PFSK-1 (cell line): ENCODE measurements around the gene SEPSECS.

ENCODE experiments used
- POLR2AphosphoS5 ChIP-seq: IDR thresholded peaks from 2 replicates; pipeline ENCODE4 v1.6.1; 2012; ENCODE audit warnings: low read depth, mild to moderate bottlenecking, control low read depth, low read length, moderate library complexity
- TF ChIP-seq, protein P1 (sequence below), 2 experiments: IDR thresholded peaks; 2 replicates each; pipeline versions ENCODE4 v1.6.1 to v1.8.0; 2011 to 2012; ENCODE audit warnings: low read depth in 2 of 2, low read length in 2 of 2, control low read depth in 1 of 2, inconsistent platforms in 1 of 2, mild to moderate bottlenecking in 1 of 2, moderate library complexity in 1 of 2; ENCODE audit not compliant: insufficient read depth in 1 of 2

DNA sequence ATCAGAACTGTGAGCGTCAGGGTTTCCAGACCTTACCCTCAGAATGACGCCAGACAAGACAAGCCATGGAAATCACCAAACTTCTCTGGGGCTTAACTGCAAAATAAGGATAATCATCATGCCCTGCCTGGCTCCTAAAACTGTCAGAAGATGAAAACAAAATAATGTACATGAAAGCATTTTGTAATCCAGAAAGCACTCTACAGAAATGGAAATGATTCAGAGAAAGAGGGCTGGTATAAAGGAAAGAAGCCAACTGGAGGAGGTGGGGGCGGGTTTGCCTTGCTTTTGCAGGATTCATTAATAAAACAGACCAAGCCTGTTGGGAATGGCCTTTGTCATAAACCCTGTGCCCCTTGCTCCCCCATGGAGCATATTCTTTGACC is 47.3 kb downstream of the SEPSECS start:
- TF ChIP-seq, protein P1, sequence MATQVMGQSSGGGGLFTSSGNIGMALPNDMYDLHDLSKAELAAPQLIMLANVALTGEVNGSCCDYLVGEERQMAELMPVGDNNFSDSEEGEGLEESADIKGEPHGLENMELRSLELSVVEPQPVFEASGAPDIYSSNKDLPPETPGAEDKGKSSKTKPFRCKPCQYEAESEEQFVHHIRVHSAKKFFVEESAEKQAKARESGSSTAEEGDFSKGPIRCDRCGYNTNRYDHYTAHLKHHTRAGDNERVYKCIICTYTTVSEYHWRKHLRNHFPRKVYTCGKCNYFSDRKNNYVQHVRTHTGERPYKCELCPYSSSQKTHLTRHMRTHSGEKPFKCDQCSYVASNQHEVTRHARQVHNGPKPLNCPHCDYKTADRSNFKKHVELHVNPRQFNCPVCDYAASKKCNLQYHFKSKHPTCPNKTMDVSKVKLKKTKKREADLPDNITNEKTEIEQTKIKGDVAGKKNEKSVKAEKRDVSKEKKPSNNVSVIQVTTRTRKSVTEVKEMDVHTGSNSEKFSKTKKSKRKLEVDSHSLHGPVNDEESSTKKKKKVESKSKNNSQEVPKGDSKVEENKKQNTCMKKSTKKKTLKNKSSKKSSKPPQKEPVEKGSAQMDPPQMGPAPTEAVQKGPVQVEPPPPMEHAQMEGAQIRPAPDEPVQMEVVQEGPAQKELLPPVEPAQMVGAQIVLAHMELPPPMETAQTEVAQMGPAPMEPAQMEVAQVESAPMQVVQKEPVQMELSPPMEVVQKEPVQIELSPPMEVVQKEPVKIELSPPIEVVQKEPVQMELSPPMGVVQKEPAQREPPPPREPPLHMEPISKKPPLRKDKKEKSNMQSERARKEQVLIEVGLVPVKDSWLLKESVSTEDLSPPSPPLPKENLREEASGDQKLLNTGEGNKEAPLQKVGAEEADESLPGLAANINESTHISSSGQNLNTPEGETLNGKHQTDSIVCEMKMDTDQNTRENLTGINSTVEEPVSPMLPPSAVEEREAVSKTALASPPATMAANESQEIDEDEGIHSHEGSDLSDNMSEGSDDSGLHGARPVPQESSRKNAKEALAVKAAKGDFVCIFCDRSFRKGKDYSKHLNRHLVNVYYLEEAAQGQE (IDR thresholded peaks at IDR 0.05; ENCODE audit: insufficient read depth in 1 of 2, low read depth in 2 of 2, low read length in 2 of 2): no peak
- TF ChIP-seq POLR2AphosphoS5: no peak
